ENCODE results near the gene BNC2.

GRCh38 chr9:16572005-16572734 lies 298.3 kb downstream of the BNC2 start:
- TF ChIP-seq POLR2A (IDR thresholded peaks at IDR 0.05; ENCODE audit: low read depth, low read length): no peak
- TF ChIP-seq USF2 (IDR thresholded peaks at IDR 0.05; ENCODE audit: low read depth, low read length): no peak
- TF ChIP-seq MAFK (IDR thresholded peaks at IDR 0.05; ENCODE audit: low read depth, low read length): no peak
- TF ChIP-seq CTCF (conservative IDR thresholded peaks at IDR 0.05; ENCODE audit: low read depth, low read length): no peak
- TF ChIP-seq RFX5 (IDR thresholded peaks at IDR 0.05; ENCODE audit: low read depth, low read length): no peak
- TF ChIP-seq RAD21 (IDR thresholded peaks at IDR 0.05; ENCODE audit: low read length): no peak
- TF ChIP-seq MXI1 (IDR thresholded peaks at IDR 0.05; ENCODE audit: borderline replicate concordance, low read depth, low read length): no peak
- no peak for TF ChIP-seq CEBPB (IDR thresholded peaks at IDR 0.05; ENCODE audit: low read depth, low read length)
- TF ChIP-seq NFE2L2 (IDR thresholded peaks at IDR 0.05; ENCODE audit: low read depth, low read length): no peak
- no peak for TF ChIP-seq FOS (IDR thresholded peaks at IDR 0.05; ENCODE audit: low read depth, low read length)
- TF ChIP-seq CHD1 (IDR thresholded peaks at IDR 0.05; ENCODE audit: low read depth, low read length): no peak
